ENCODE measurements around the gene ARID1B.

DNA sequence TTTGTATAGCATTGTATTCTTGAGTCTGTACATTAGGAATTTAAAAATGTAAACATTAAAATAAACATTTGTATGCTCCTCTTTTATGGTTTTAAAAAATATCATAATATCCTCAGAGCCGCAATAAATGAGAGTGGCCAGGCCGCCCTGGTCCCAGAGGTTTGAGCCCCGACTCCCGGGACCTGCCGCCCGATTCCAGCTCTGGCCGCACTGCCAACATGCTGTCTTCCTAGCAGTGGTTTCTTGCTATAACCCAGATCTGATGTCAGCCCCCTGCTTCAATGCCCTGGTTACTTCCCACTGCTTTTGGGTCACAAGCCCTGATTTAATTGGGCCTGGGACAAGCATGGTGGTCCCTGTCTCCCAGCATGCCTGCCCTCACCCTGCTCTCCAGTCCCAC is 5.4 kb upstream of the ARID1B start:
- TF ChIP-seq, protein P1, sequence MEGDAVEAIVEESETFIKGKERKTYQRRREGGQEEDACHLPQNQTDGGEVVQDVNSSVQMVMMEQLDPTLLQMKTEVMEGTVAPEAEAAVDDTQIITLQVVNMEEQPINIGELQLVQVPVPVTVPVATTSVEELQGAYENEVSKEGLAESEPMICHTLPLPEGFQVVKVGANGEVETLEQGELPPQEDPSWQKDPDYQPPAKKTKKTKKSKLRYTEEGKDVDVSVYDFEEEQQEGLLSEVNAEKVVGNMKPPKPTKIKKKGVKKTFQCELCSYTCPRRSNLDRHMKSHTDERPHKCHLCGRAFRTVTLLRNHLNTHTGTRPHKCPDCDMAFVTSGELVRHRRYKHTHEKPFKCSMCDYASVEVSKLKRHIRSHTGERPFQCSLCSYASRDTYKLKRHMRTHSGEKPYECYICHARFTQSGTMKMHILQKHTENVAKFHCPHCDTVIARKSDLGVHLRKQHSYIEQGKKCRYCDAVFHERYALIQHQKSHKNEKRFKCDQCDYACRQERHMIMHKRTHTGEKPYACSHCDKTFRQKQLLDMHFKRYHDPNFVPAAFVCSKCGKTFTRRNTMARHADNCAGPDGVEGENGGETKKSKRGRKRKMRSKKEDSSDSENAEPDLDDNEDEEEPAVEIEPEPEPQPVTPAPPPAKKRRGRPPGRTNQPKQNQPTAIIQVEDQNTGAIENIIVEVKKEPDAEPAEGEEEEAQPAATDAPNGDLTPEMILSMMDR (CRISPR knock-in tag; IDR thresholded peaks at IDR 0.05), result no peak
- TF ChIP-seq FOSL1 (CRISPR knock-in tag; IDR thresholded peaks at IDR 0.05; ENCODE audit: borderline replicate concordance) (no peak), ZSCAN22 (CRISPR knock-in tag; IDR thresholded peaks at IDR 0.05) (no peak), RARG (CRISPR knock-in tag; IDR thresholded peaks at IDR 0.05; ENCODE audit: low read depth) (no peak), SP2 (CRISPR knock-in tag; IDR thresholded peaks at IDR 0.05) (no peak), RBAK (CRISPR knock-in tag; IDR thresholded peaks at IDR 0.05) (no peak), ZBTB21 (CRISPR knock-in tag; IDR thresholded peaks at IDR 0.05) (no peak), JUNB (CRISPR knock-in tag; IDR thresholded peaks at IDR 0.05; ENCODE audit: borderline replicate concordance) (no peak)
